Femur (tissue), 1 donor: Measurements from ENCODE around the gene ALDH1L2.

ENCODE experiments used
- DNase-seq: peaks from one replicate; pipeline ENCODE4 v3.0.0-alpha.2; 2017

The ALDH1L2 gene

GRCh38 chr12:104975587-104976343 lies 108.5 kb downstream of the ALDH1L2 start:
- DNase-seq, result no peak

- no peak for DNase-seq
Observed at GRCh38 chr12:104974626-104975290, 109.5 kb downstream of the ALDH1L2 start.

GRCh38 chr12:104973250-104973649 lies 111.0 kb downstream of the ALDH1L2 start:
- no peak for DNase-seq

- no peak for DNase-seq
Observed at GRCh38 chr12:104971306-104971705, 113.0 kb downstream of the ALDH1L2 start.
